PC-9 (cell line): Measurements from ENCODE around the gene VAV2. TPM values are rescaled to one million over a fixed set of nuclear protein-coding genes. Genes with fewer than 3 reads are reported as not detected.

Experiments
- BruUV-seq: library from RNA; stranded (reverse); fragments of 400-500 nt; replicated peaks from 2 replicates; lab custom pipeline; 2021; lab: Mats Ljungman, UMichigan
- CTCF ChIA-PET: fragments of 300-600 bp; sonication (Branson Sonifier 250); formaldehyde crosslinking; loops from one replicate; lab custom pipeline; 2022; ENCODE audit warnings: antibody characterized with exemption; lab: Charles Lee
- POLR2A ChIA-PET: fragments of 300-600 bp; sonication (Branson Sonifier 250); formaldehyde crosslinking; loops from one replicate; lab custom pipeline; 2022; ENCODE audit warnings: antibody characterized with exemption; ENCODE audit not compliant: unreplicated experiment; lab: Charles Lee
- DNase-seq, 2 experiments: peaks; one replicate each; pipeline versions ENCODE4 v3.0.0 to v3.0.0-alpha.2; 2015 to 2022; ENCODE audit warnings: mixed read lengths in 1 of 2
- H2AFZ ChIP-seq: fragments of 200-600 bp; sonication (generic); 2 replicates; pipeline ENCODE4 v1.8.1; 2017; ENCODE audit warnings: antibody characterized with exemption
- H3F3A ChIP-seq: fragments of 200-600 bp; sonication (generic); 2 replicates; pipeline ENCODE4 v1.8.1; 2017; ENCODE audit warnings: antibody characterized with exemption, mild to moderate bottlenecking, low read depth; ENCODE audit not compliant: insufficient read depth
- H3K27ac ChIP-seq: fragments of 200-600 bp; sonication (generic); 2 replicates; pipeline ENCODE4 v1.6.1; 2016; ENCODE audit warnings: mixed run types
- H3K27me3 ChIP-seq: fragments of 200-600 bp; sonication (generic); 2 replicates; pipeline ENCODE4 v1.6.1; 2016; ENCODE audit warnings: low read depth, mixed run types; ENCODE audit not compliant: insufficient read depth
- H3K36me3 ChIP-seq: fragments of 200-600 bp; sonication (generic); 2 replicates; pipeline ENCODE4 v1.6.1; 2016; ENCODE audit warnings: low read depth, mixed run types
- H3K4me1 ChIP-seq: fragments of 200-600 bp; sonication (generic); replicated peaks from 2 replicates; pipeline ENCODE4 v1.6.1; 2016; ENCODE audit warnings: mixed run types; ENCODE audit not compliant: insufficient read depth
- H3K4me2 ChIP-seq: fragments of 200-600 bp; sonication (generic); 2 replicates; pipeline ENCODE4 v1.6.1; 2017; ENCODE audit warnings: mixed run types
- H3K4me3 ChIP-seq: fragments of 200-600 bp; sonication (generic); 2 replicates; pipeline ENCODE4 v1.6.1; 2016; ENCODE audit warnings: mixed run types
- H3K79me2 ChIP-seq: fragments of 200-600 bp; sonication (generic); 2 replicates; pipeline ENCODE4 v1.6.1; 2017; ENCODE audit warnings: low read depth, mixed run types
- H3K9me2 ChIP-seq: fragments of 200-600 bp; sonication (generic); 2 replicates; pipeline ENCODE4 v1.8.1; 2017; ENCODE audit warnings: mild to moderate bottlenecking; ENCODE audit not compliant: insufficient read depth
- H3K9me3 ChIP-seq: fragments of 200-600 bp; sonication (generic); 2 replicates; pipeline ENCODE4 v1.8.1; 2016; ENCODE audit warnings: low read depth; ENCODE audit not compliant: insufficient read depth
- H4K20me1 ChIP-seq: fragments of 200-600 bp; sonication (generic); 2 replicates; pipeline ENCODE4 v1.8.1; 2017; ENCODE audit not compliant: insufficient read depth
- CTCF ChIP-seq: fragments of 200-600 bp; sonication (generic); conservative IDR thresholded peaks from 2 replicates; pipeline ENCODE4 v1.6.1; 2017; ENCODE audit warnings: mixed run types, antibody characterized with exemption, mild to moderate bottlenecking, moderate library complexity
- EZH2 ChIP-seq: fragments of 200-600 bp; sonication (generic); IDR thresholded peaks from 2 replicates; pipeline ENCODE4 v1.8.0; 2017; ENCODE audit warnings: antibody characterized with exemption, low read depth
- intact Hi-C: fragments of 100-400 bp; cut with micrococcal nuclease; formaldehyde crosslinking; loops from one replicate; pipeline ENCODE4 v1.10.0; 2022; ENCODE audit not compliant: unreplicated experiment
- total RNA-seq: library from RNA; stranded (reverse); gene quantifications from 2 replicates; pipeline ENCODE4 v1.2.3, GENCODE V29; 2021

The VAV2 gene
- total RNA-seq, 1 experiment from 2014 or later = 36.5 TPM

GRCh38 chr9:133869674-133870405 is 122.3 kb downstream of the VAV2 start:
- TF ChIP-seq CTCF = no peak
- no peak for TF ChIP-seq EZH2
- no peak overlapping the region for H3K4me2 ChIP-seq
- POLR2A ChIA-PET = no interaction called here
- no peaks in the 10 kb centered on the region for H3K9me2 ChIP-seq
- CTCF ChIA-PET = no interaction called here
- H3K4me1 ChIP-seq = peaks cover 32% of the 10 kb centered on the region
- H3K79me2 ChIP-seq = peaks cover 28% of the 10 kb centered on the region
- BruUV-seq = no TSS peak
- no peak overlapping the region for H3K27ac ChIP-seq
- H3K36me3 ChIP-seq = no peaks in the 10 kb centered on the region
- H3K27me3 ChIP-seq = no peaks in the 10 kb centered on the region
- no peak overlapping the region for H3K4me3 ChIP-seq
- H4K20me1 ChIP-seq = no peaks in the 10 kb centered on the region
- no peaks in the 10 kb centered on the region for H3K9me3 ChIP-seq
- H2AFZ ChIP-seq = no peak overlapping the region
- no peak for DNase-seq
- peaks cover 30% of the 10 kb centered on the region for H3F3A ChIP-seq
- intact Hi-C loops = no loop called here

GRCh38 chr9:133868203-133868602 is 123.9 kb downstream of the VAV2 start:
- CTCF ChIA-PET = interaction anchor here (0.5 kb wide), 1 partner anchor 261 kb away, joined by 3 read pairs; no protein-coding TSS in a partner anchor
- TF ChIP-seq CTCF = no peak
- TF ChIP-seq EZH2 = no peak

GRCh38 chr9:133866946-133867345 is 125.2 kb downstream of the VAV2 start:
- no peaks in the 10 kb centered on the region for H4K20me1 ChIP-seq
- no peak overlapping the region for H3K4me3 ChIP-seq
- peaks cover 10% of the 10 kb centered on the region for H3F3A ChIP-seq
- intact Hi-C loops = no loop called here
- H3K4me1 ChIP-seq = peaks cover 8% of the 10 kb centered on the region
- no peaks in the 10 kb centered on the region for H3K27me3 ChIP-seq
- H2AFZ ChIP-seq = no peak overlapping the region
- H3K79me2 ChIP-seq = peaks cover 19% of the 10 kb centered on the region
- H3K27ac ChIP-seq = no peak overlapping the region
- no peak overlapping the region for H3K4me2 ChIP-seq
- DNase-seq = no peak
- no peaks in the 10 kb centered on the region for H3K9me3 ChIP-seq
- ChIA-PET POLR2A (no interaction called here), CTCF (no interaction called here)
- no TSS peak for BruUV-seq
- no peaks in the 10 kb centered on the region for H3K9me2 ChIP-seq
- TF ChIP-seq CTCF = no peak
- TF ChIP-seq EZH2 = no peak
- H3K36me3 ChIP-seq = no peaks in the 10 kb centered on the region

More at GRCh38 chr9:133868203-133868602, 123.9 kb downstream of the VAV2 start:
- Histone ChIP-seq H3K4me3 (no peak overlapping the region), H3K9me3 (no peaks in the 10 kb centered on the region), H3K4me2 (no peak overlapping the region), H2AFZ (no peak overlapping the region), H3F3A (peaks cover 21% of the 10 kb centered on the region), H4K20me1 (no peaks in the 10 kb centered on the region), H3K4me1 (peaks cover 21% of the 10 kb centered on the region), H3K79me2 (peaks cover 28% of the 10 kb centered on the region), H3K27ac (no peak overlapping the region), H3K36me3 (no peaks in the 10 kb centered on the region), H3K9me2 (no peaks in the 10 kb centered on the region), H3K27me3 (no peaks in the 10 kb centered on the region)
- POLR2A ChIA-PET = no interaction called here
- intact Hi-C loops = no loop called here
- no TSS peak for BruUV-seq
- DNase-seq = no peak
